ENCODE results near the gene TRAPPC5.

- no peak for TF ChIP-seq POLR2AphosphoS5 (IDR thresholded peaks at IDR 0.05; ENCODE audit: low read depth, low read length)
- no peak for TF ChIP-seq POLR2A (IDR thresholded peaks at IDR 0.05; ENCODE audit: low read depth, low read length)
- TF ChIP-seq SPI1 (IDR thresholded peaks at IDR 0.05; ENCODE audit: low read depth, low read length) = no peak
These were observed 49.9 kb downstream of the TRAPPC5 start for GRCh38 chr19:7730286-7731217.

All from GM12891 (cell line).